ENCODE data around the gene NR2F2. TPM values are rescaled to one million over a fixed set of nuclear protein-coding genes. Genes with fewer than 3 reads are reported as not detected.

NR2F2 gene
- total RNA-seq, 1 experiment from 2014 or later, result 140 TPM

- H3K27ac Mint-ChIP-seq (ENCODE audit: unreplicated experiment), result no peak overlapping the region
- peaks cover 8% of the 10 kb centered on the region for H3K4me1 Mint-ChIP-seq (ENCODE audit: low read depth, unreplicated experiment)
- intact Hi-C loops (cut with micrococcal nuclease; ENCODE audit: unreplicated experiment), result no loop called here
Observed at GRCh38 chr15:96361309-96362010, 31.0 kb downstream of the NR2F2 start.

GRCh38 chr15:96362011-96362754 is 31.7 kb downstream of the NR2F2 start:
- Mint-ChIP-seq H3K27ac (ENCODE audit: unreplicated experiment) (no peak overlapping the region), H3K36me3 (ENCODE audit: insufficient read depth, unreplicated experiment) (peaks cover 17% of the 10 kb centered on the region), H3K4me3 (ENCODE audit: unreplicated experiment) (no peak overlapping the region), H3K9me3 (ENCODE audit: unreplicated experiment) (no peaks in the 10 kb centered on the region), H3K4me1 (ENCODE audit: low read depth, unreplicated experiment) (peaks cover 8% of the 10 kb centered on the region), H3K27me3 (ENCODE audit: insufficient read depth, unreplicated experiment) (no peaks in the 10 kb centered on the region)
- ChIA-PET POLR2A (no interaction called here), CTCF (no interaction called here)
- Histone ChIP-seq H3K4me3 (ENCODE audit: low read depth, low read length) (no peak overlapping the region), H3K4me1 (no peaks in the 10 kb centered on the region), H3K9me3 (no peaks in the 10 kb centered on the region), H3K27me3 (replicated peaks; ENCODE audit: control insufficient read depth, insufficient read depth, low read length) (no peaks in the 10 kb centered on the region), H3K36me3 (ENCODE audit: control insufficient read depth, insufficient read depth, low read length) (no peaks in the 10 kb centered on the region)
- intact Hi-C loops (cut with micrococcal nuclease; ENCODE audit: unreplicated experiment), result no loop called here
- no TSS peak for BruUV-seq (replicated peaks)
- TF ChIP-seq CTCF (IDR thresholded peaks at IDR 0.05; ENCODE audit: insufficient read depth in 1 of 2, low read depth in 1 of 2, low read length in 1 of 2, severe bottlenecking in 1 of 2, unreplicated experiment in 1 of 2), result no peak
- DNase-seq, result no peak

More at GRCh38 chr15:96361309-96362010, 31.0 kb downstream of the NR2F2 start:
- ChIA-PET POLR2A (no interaction called here), CTCF (no interaction called here)
- no peaks in the 10 kb centered on the region for H3K36me3 ChIP-seq (ENCODE audit: control insufficient read depth, insufficient read depth, low read length)
- no peak for TF ChIP-seq CTCF (IDR thresholded peaks at IDR 0.05; ENCODE audit: insufficient read depth in 1 of 2, low read depth in 1 of 2, low read length in 1 of 2, severe bottlenecking in 1 of 2, unreplicated experiment in 1 of 2)
- BruUV-seq (replicated peaks), result no TSS peak
- H3K4me1 ChIP-seq, result no peaks in the 10 kb centered on the region
- no peak overlapping the region for H3K4me3 ChIP-seq (ENCODE audit: low read depth, low read length)
- no peak overlapping the region for H3K4me3 Mint-ChIP-seq (ENCODE audit: unreplicated experiment)
- no peaks in the 10 kb centered on the region for H3K9me3 ChIP-seq
- no peaks in the 10 kb centered on the region for H3K27me3 ChIP-seq (replicated peaks; ENCODE audit: control insufficient read depth, insufficient read depth, low read length)
- no peaks in the 10 kb centered on the region for H3K9me3 Mint-ChIP-seq (ENCODE audit: unreplicated experiment)
- DNase-seq, result no peak
- no peaks in the 10 kb centered on the region for H3K27me3 Mint-ChIP-seq (ENCODE audit: insufficient read depth, unreplicated experiment)
- peaks cover 23% of the 10 kb centered on the region for H3K36me3 Mint-ChIP-seq (ENCODE audit: insufficient read depth, unreplicated experiment)

- no peaks in the 10 kb centered on the region for H3K27me3 Mint-ChIP-seq (ENCODE audit: insufficient read depth, unreplicated experiment)
- H3K36me3 ChIP-seq (ENCODE audit: control insufficient read depth, insufficient read depth, low read length), result no peaks in the 10 kb centered on the region
- ChIA-PET POLR2A (no interaction called here), CTCF (no interaction called here)
- H3K36me3 Mint-ChIP-seq (ENCODE audit: insufficient read depth, unreplicated experiment), result peaks cover 9% of the 10 kb centered on the region
- no peak overlapping the region for H3K27ac Mint-ChIP-seq (ENCODE audit: unreplicated experiment)
- DNase-seq, result no peak
- no peaks in the 10 kb centered on the region for H3K9me3 ChIP-seq
- no peak overlapping the region for H3K4me3 ChIP-seq (ENCODE audit: low read depth, low read length)
- H3K9me3 Mint-ChIP-seq (ENCODE audit: unreplicated experiment), result no peaks in the 10 kb centered on the region
- no peaks in the 10 kb centered on the region for H3K27me3 ChIP-seq (replicated peaks; ENCODE audit: control insufficient read depth, insufficient read depth, low read length)
- intact Hi-C loops (cut with micrococcal nuclease; ENCODE audit: unreplicated experiment), result no loop called here
- H3K4me1 ChIP-seq, result no peaks in the 10 kb centered on the region
- BruUV-seq (replicated peaks), result no TSS peak
- H3K4me3 Mint-ChIP-seq (ENCODE audit: unreplicated experiment), result no peak overlapping the region
- TF ChIP-seq CTCF (IDR thresholded peaks at IDR 0.05; ENCODE audit: insufficient read depth in 1 of 2, low read depth in 1 of 2, low read length in 1 of 2, severe bottlenecking in 1 of 2, unreplicated experiment in 1 of 2), result no peak
- H3K4me1 Mint-ChIP-seq (ENCODE audit: low read depth, unreplicated experiment), result no peaks in the 10 kb centered on the region
Observed at GRCh38 chr15:96362755-96363651, 32.5 kb downstream of the NR2F2 start.

All from Caco-2 (cell line).